ENCODE measurements around the gene TERT. TPM values are rescaled to one million over a fixed set of nuclear protein-coding genes. Genes with fewer than 3 reads are reported as not detected.

The TERT gene
- total and polyA plus RNA-seq, 4 experiments from 2014 or later, result 0.12 to 0.13 TPM; not detected in 2

DNA sequence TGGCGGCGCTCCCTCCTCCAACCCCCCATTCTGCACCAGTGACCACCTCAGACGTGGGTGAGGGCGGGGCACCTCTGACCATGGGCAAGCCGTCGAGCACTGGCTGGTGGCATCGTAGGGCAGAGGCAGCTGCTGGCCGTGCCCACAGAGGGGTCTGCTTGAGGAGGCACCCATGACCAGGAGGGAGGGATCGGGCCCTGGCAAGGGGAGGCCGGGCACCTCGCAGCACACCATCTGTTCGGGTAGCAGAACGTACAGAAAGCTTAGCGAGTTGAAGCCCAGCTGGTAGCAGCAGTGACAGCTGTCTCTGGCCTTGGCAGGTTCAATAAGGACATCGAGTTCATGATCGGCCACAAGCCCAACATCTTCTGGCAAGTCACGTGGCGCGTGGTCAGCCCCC lies 74.0 kb downstream of the TERT start:
- H3K4me1 Mint-ChIP-seq, result no peaks in the 10 kb centered on the region
- Histone ChIP-seq H3K27ac (ENCODE audit: low read depth, low read length) (no peak overlapping the region), H3K4me1 (ENCODE audit: insufficient read depth, low read length) (no peaks in the 10 kb centered on the region), H3K9me3 (ENCODE audit: control insufficient read depth in 1 of 2, low read length in 2 of 2) (no peaks in the 10 kb centered on the region), H3K4me3 (ENCODE audit: low read length in 2 of 2) (no peak overlapping the region), H3K36me3 (ENCODE audit: insufficient read depth, low read length) (no peaks in the 10 kb centered on the region), H3K27me3 (ENCODE audit: insufficient read depth, low read length) (no peaks in the 10 kb centered on the region)
- CTCF ChIA-PET (ENCODE audit: partially characterized antibody), result no interaction called here
- no peaks in the 10 kb centered on the region for H3K27me3 Mint-ChIP-seq
- POLR2A ChIA-PET (ENCODE audit: partially characterized antibody), result no interaction called here
- DNase-seq, result no peak
- H3K9me3 Mint-ChIP-seq, result no peaks in the 10 kb centered on the region
- intact Hi-C loops (cut with micrococcal nuclease), result no loop called here
- H3K27ac Mint-ChIP-seq, result no peak overlapping the region
- no peak overlapping the region for H3K4me3 Mint-ChIP-seq
- H3K36me3 Mint-ChIP-seq, result no peaks in the 10 kb centered on the region

DNA sequence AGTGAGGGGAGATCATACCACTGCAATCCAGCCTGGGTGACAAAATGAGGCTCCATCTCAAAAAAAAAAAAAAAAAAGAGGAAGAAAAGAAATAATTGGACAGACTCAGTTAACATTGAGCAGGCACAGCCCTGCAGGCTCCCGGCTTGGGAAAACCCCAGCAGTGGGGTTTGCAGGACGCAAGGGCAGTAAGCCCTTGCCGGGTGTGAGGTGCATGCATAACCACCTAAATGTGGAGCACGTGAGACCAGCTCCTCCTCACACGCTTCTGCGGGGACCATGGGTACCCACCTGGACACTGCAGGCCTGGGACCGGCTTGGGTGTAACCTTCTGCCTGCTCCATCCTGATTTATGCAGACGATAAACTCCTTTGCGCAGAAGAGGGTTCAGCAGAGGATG lies 74.5 kb downstream of the TERT start:
- POLR2A ChIA-PET (ENCODE audit: partially characterized antibody), result no interaction called here
- H3K4me3 ChIP-seq (ENCODE audit: low read length in 2 of 2), result no peak overlapping the region
- no peak overlapping the region for H3K27ac Mint-ChIP-seq
- no peaks in the 10 kb centered on the region for H3K4me1 Mint-ChIP-seq
- H3K4me1 ChIP-seq (ENCODE audit: insufficient read depth, low read length), result no peaks in the 10 kb centered on the region
- H3K9me3 Mint-ChIP-seq, result peaks cover 0 to 3% (median 0%) of the 10 kb centered on the region in 8 donors
- no peak overlapping the region for H3K4me3 Mint-ChIP-seq
- no peaks in the 10 kb centered on the region for H3K27me3 ChIP-seq (ENCODE audit: insufficient read depth, low read length)
- no peaks in the 10 kb centered on the region for H3K36me3 Mint-ChIP-seq
- H3K36me3 ChIP-seq (ENCODE audit: insufficient read depth, low read length), result no peaks in the 10 kb centered on the region
- H3K27me3 Mint-ChIP-seq, result no peaks in the 10 kb centered on the region
- H3K27ac ChIP-seq (ENCODE audit: low read depth, low read length), result no peak overlapping the region
- intact Hi-C loops (cut with micrococcal nuclease), result no loop called here
- CTCF ChIA-PET (ENCODE audit: partially characterized antibody), result no interaction called here
- no peak for DNase-seq
- no peaks in the 10 kb centered on the region for H3K9me3 ChIP-seq (ENCODE audit: control insufficient read depth in 1 of 2, low read length in 2 of 2)

DNA sequence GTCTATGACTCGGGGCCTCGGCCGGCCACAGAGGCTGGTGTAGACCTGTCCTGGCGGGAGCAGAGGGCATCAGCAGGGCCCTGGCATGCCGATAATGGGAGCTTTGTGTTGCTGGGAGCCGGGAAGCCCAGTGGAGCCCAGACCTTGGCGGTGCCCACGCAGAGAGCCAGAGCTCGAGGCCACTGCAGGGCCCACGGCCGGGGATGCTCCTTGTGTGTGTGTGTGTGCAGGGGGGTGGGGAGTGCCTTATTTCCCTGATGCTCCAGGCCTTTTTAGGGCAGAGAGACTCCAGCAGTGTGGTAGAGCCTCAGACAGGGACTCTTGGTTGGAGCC lies 75.1 kb downstream of the TERT start:
- Histone ChIP-seq H3K9me3 (ENCODE audit: control insufficient read depth in 1 of 2, low read length in 2 of 2) (no peaks in the 10 kb centered on the region), H3K4me3 (ENCODE audit: low read length in 2 of 2) (no peak overlapping the region), H3K4me1 (ENCODE audit: insufficient read depth, low read length) (no peaks in the 10 kb centered on the region), H3K36me3 (ENCODE audit: insufficient read depth, low read length) (no peaks in the 10 kb centered on the region), H3K27ac (ENCODE audit: low read depth, low read length) (no peak overlapping the region), H3K27me3 (ENCODE audit: insufficient read depth, low read length) (no peaks in the 10 kb centered on the region)
- no peak for DNase-seq
- Mint-ChIP-seq H3K27me3 (no peaks in the 10 kb centered on the region), H3K4me3 (no peak overlapping the region), H3K27ac (no peak overlapping the region), H3K36me3 (no peaks in the 10 kb centered on the region), H3K9me3 (peaks cover 0 to 3% (median 0%) of the 10 kb centered on the region in 8 donors), H3K4me1 (no peaks in the 10 kb centered on the region)
- ChIA-PET CTCF (ENCODE audit: partially characterized antibody) (no interaction called here), POLR2A (ENCODE audit: partially characterized antibody) (no interaction called here)
- intact Hi-C loops (cut with micrococcal nuclease), result no loop called here

DNA sequence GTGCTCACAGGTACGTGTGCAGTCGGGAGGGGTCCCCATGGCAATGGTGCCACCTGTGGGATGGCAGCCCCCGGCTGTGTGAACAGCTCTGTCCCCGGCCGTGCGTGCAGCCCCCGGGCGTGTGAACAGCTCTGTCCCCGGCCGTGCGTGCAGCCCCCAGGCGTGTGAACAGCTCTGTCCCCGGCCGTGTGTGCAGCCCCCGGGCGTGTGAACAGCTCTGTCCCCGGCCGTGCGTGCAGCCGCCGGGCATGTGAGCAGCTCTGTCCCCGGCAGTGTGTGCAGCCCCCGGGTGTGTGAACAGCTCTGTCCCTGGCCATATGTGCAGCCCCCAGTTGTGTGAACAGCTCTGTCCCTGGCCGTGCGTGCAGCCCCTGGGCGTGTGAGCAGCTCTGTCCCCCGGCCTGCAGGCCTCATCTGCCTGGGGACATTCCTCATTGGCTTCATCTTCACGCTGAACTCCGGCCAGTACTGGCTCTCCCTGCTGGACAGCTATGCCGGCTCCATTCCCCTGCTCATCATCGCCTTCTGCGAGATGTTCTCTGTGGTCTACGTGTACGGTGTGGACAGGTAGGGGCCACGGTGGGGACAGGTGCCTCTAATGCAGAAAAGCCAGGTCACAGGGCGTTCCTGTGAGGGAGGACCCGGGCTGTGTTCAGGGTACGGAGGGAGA lies 75.6 kb downstream of the TERT start:
- POLR2A ChIA-PET (ENCODE audit: partially characterized antibody), result no interaction called here
- intact Hi-C loops (cut with micrococcal nuclease), result no loop called here
- no peak overlapping the region for H3K27ac ChIP-seq (ENCODE audit: low read depth, low read length)

DNA sequence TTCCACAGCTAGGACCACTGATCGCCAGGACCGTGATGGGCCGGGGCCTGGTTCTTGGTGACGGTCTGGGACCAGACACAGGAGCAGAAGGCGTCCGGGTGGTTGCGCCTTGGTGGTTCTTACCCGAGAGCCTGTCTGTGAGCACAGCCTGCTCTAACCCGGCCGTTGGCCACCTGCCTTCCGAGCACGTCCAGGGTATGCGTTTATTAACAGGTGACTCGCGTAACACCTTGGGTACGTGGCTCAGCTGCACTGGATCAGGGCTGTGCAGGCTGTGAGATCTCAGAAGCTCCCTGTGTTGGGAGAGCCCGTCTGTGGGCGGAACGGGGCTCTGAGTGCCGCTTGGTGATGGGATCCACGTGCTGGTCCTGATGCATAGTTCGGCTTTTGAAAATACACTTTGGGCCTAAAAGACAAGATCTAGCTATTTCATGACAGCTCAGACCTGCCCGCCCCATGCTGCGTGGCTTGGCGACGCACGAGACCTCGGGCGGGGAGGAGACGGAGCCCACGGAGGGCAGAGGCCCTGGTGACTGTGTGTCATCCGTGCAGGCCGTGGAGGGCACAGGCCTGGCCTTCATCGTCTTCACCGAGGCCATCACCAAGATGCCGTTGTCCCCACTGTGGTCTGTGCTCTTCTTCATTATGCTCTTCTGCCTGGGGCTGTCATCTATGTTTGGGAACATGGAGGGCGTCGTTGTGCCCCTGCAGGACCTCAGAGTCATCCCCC lies 76.4 kb downstream of the TERT start:
- no peaks in the 10 kb centered on the region for H3K27me3 ChIP-seq (ENCODE audit: insufficient read depth, low read length)
- H3K36me3 Mint-ChIP-seq, result no peaks in the 10 kb centered on the region
- no peaks in the 10 kb centered on the region for H3K4me1 ChIP-seq (ENCODE audit: insufficient read depth, low read length)
- H3K27me3 Mint-ChIP-seq, result no peaks in the 10 kb centered on the region
- H3K4me3 Mint-ChIP-seq, result no peak overlapping the region
- no peaks in the 10 kb centered on the region for H3K9me3 ChIP-seq (ENCODE audit: control insufficient read depth in 1 of 2, low read length in 2 of 2)
- no peak overlapping the region for H3K27ac ChIP-seq (ENCODE audit: low read depth, low read length)
- no peaks in the 10 kb centered on the region for H3K36me3 ChIP-seq (ENCODE audit: insufficient read depth, low read length)
- ChIA-PET POLR2A (ENCODE audit: partially characterized antibody) (no interaction called here), CTCF (ENCODE audit: partially characterized antibody) (no interaction called here)
- DNase-seq, result no peak
- no peak overlapping the region for H3K27ac Mint-ChIP-seq
- no peak overlapping the region for H3K4me3 ChIP-seq (ENCODE audit: low read length in 2 of 2)
- peaks cover 0 to 3% (median 0%) of the 10 kb centered on the region in 8 donors for H3K9me3 Mint-ChIP-seq
- intact Hi-C loops (cut with micrococcal nuclease), result no loop called here
- H3K4me1 Mint-ChIP-seq, result no peaks in the 10 kb centered on the region

More for the DNA sequence above, 75.6 kb downstream of the TERT start:
- H3K27me3 ChIP-seq (ENCODE audit: insufficient read depth, low read length), result no peaks in the 10 kb centered on the region
- Mint-ChIP-seq H3K27me3 (no peaks in the 10 kb centered on the region), H3K27ac (no peak overlapping the region), H3K4me3 (no peak overlapping the region), H3K9me3 (peaks cover 0 to 3% (median 0%) of the 10 kb centered on the region in 8 donors), H3K36me3 (no peaks in the 10 kb centered on the region), H3K4me1 (no peaks in the 10 kb centered on the region)
- no peak for DNase-seq
- CTCF ChIA-PET (ENCODE audit: partially characterized antibody), result no interaction called here
- no peaks in the 10 kb centered on the region for H3K36me3 ChIP-seq (ENCODE audit: insufficient read depth, low read length)
- H3K4me1 ChIP-seq (ENCODE audit: insufficient read depth, low read length), result no peaks in the 10 kb centered on the region
- no peak overlapping the region for H3K4me3 ChIP-seq (ENCODE audit: low read length in 2 of 2)
- H3K9me3 ChIP-seq (ENCODE audit: control insufficient read depth in 1 of 2, low read length in 2 of 2), result no peaks in the 10 kb centered on the region

DNA sequence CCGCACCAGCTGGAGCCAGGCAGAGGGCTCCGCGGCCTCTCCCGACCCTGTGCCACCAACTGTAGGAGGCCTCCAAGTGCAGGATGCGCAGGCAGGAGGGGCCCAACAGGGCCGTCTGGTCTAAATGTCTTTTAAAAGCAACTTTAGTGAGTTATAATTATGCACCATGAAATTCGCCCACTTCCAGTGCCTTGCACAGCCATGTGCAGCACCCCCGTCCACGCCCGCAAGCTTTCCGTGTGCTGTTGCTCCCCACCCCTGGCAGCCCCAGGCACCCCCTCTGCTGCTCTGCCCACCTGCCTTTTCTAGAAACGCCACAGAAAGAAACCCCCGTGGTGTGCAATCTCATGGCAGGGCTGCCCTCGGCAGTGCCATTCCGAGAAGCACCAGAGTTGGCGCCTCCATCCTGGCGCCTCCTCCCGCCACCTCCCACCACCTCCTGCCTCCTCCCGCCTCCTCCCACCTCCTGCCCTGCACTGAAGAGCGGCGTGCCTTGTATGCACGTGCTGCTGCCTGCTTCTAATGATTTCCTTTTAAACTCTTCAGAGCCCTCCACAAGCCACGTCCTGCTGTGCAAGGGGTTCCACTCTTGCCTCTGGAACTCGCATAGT lies 77.2 kb downstream of the TERT start:
- no peaks in the 10 kb centered on the region for H3K4me1 Mint-ChIP-seq
- ChIA-PET POLR2A (ENCODE audit: partially characterized antibody) (no interaction called here), CTCF (ENCODE audit: partially characterized antibody) (no interaction called here)
- Histone ChIP-seq H3K36me3 (ENCODE audit: insufficient read depth, low read length) (no peaks in the 10 kb centered on the region), H3K4me3 (ENCODE audit: low read length in 2 of 2) (no peak overlapping the region), H3K4me1 (ENCODE audit: insufficient read depth, low read length) (no peaks in the 10 kb centered on the region), H3K27ac (ENCODE audit: low read depth, low read length) (no peak overlapping the region), H3K9me3 (ENCODE audit: control insufficient read depth in 1 of 2, low read length in 2 of 2) (no peaks in the 10 kb centered on the region), H3K27me3 (ENCODE audit: insufficient read depth, low read length) (no peaks in the 10 kb centered on the region)
- peaks cover 0 to 3% (median 0%) of the 10 kb centered on the region in 8 donors for H3K9me3 Mint-ChIP-seq
- intact Hi-C loops (cut with micrococcal nuclease), result no loop called here
- H3K36me3 Mint-ChIP-seq, result no peaks in the 10 kb centered on the region
- no peak overlapping the region for H3K4me3 Mint-ChIP-seq
- no peak overlapping the region for H3K27ac Mint-ChIP-seq
- no peaks in the 10 kb centered on the region for H3K27me3 Mint-ChIP-seq
- DNase-seq, result no peak

DNA sequence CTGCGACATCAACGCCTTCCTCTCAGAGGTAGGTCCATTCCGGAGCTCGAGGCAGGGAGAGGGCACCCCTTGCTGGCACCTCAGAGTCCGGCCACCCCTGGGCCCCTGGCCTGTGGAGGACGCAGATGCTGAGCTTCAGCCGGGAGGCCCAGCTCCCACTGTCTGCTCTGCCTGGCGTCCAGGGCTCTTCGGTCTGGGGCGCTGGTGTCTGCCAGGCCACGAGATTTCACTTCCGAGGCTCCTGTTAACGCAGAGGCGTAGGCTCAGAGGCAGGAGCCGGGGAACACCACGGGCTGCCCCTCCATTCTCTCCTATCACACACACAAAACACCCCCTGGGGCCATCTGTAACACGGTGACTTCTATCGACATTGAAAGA lies 78.0 kb downstream of the TERT start:
- H3K27me3 Mint-ChIP-seq, result no peaks in the 10 kb centered on the region
- CTCF ChIA-PET (ENCODE audit: partially characterized antibody), result no interaction called here
- Histone ChIP-seq H3K9me3 (ENCODE audit: control insufficient read depth in 1 of 2, low read length in 2 of 2) (no peaks in the 10 kb centered on the region), H3K27me3 (ENCODE audit: insufficient read depth, low read length) (no peaks in the 10 kb centered on the region), H3K36me3 (ENCODE audit: insufficient read depth, low read length) (no peaks in the 10 kb centered on the region), H3K27ac (ENCODE audit: low read depth, low read length) (no peak overlapping the region), H3K4me1 (ENCODE audit: insufficient read depth, low read length) (no peaks in the 10 kb centered on the region), H3K4me3 (ENCODE audit: low read length in 2 of 2) (no peak overlapping the region)
- H3K9me3 Mint-ChIP-seq, result peaks cover 0 to 3% (median 0%) of the 10 kb centered on the region in 8 donors
- no peaks in the 10 kb centered on the region for H3K4me1 Mint-ChIP-seq
- no peak overlapping the region for H3K27ac Mint-ChIP-seq
- H3K36me3 Mint-ChIP-seq, result no peaks in the 10 kb centered on the region
- peak overlapping the region in 1 of 8 donors; percentile 20 for H3K4me3 Mint-ChIP-seq
- intact Hi-C loops (cut with micrococcal nuclease), result no loop called here
- DNase-seq, result no peak
- POLR2A ChIA-PET (ENCODE audit: partially characterized antibody), result no interaction called here
